Endodermal cell (in vitro differentiated cells): ENCODE measurements around the gene C3orf20. TPM values are rescaled to one million over a fixed set of nuclear protein-coding genes. Genes with fewer than 3 reads are reported as not detected.
A peak's percentile ranks its signal among the peaks of the same experiment; 100 is the strongest.

Experiments
- DNase-seq: peaks from one replicate; pipeline ENCODE4 v3.0.0-alpha.2; 2017
- H3K27ac ChIP-seq: 2 replicates; pipeline ENCODE4 v1.5.1; 2013; ENCODE audit warnings: mild to moderate bottlenecking, low read depth, low read length, moderate library complexity
- H3K27me3 ChIP-seq: 2 replicates; pipeline ENCODE4 v1.6.1; 2013; ENCODE audit warnings: mild to moderate bottlenecking, low read length, moderate library complexity; ENCODE audit not compliant: insufficient read depth, control insufficient read depth, poor library complexity, severe bottlenecking
- H3K36me3 ChIP-seq: 2 replicates; pipeline ENCODE4 v1.7.0; 2013; ENCODE audit warnings: mild to moderate bottlenecking, low read length, moderate library complexity; ENCODE audit not compliant: control insufficient read depth, insufficient read depth
- H3K4me1 ChIP-seq: one replicate; pipeline ENCODE4 v1.7.0; 2013; ENCODE audit warnings: low read length; ENCODE audit not compliant: control insufficient read depth, insufficient read depth
- H3K4me3 ChIP-seq: 2 replicates; pipeline ENCODE4 v1.5.1; 2013; ENCODE audit warnings: mild to moderate bottlenecking, low read length, moderate library complexity
- H3K9ac ChIP-seq: 2 replicates; pipeline ENCODE4 v1.6.1; 2013; ENCODE audit warnings: mild to moderate bottlenecking, low read length, moderate library complexity; ENCODE audit not compliant: poor library complexity, severe bottlenecking; ENCODE audit errors: extremely low read depth
- H3K9me3 ChIP-seq: 2 replicates; pipeline ENCODE4 v1.6.1; 2013; ENCODE audit warnings: mild to moderate bottlenecking, low read length, moderate library complexity; ENCODE audit not compliant: control insufficient read depth
- H3K27ac Mint-ChIP-seq: 2 replicates; pipeline ENCODE4 v1.8.0; 2020; ENCODE audit warnings: mixed read lengths
- H3K27me3 Mint-ChIP-seq: 2 replicates; pipeline ENCODE4 v1.8.0; 2021; ENCODE audit warnings: mild to moderate bottlenecking, mixed read lengths; ENCODE audit not compliant: insufficient read depth
- H3K36me3 Mint-ChIP-seq: 2 replicates; pipeline ENCODE4 v1.8.0; 2020; ENCODE audit warnings: low read depth, mixed read lengths
- H3K4me1 Mint-ChIP-seq: 2 replicates; pipeline ENCODE4 v1.8.0; 2020; ENCODE audit warnings: mixed read lengths
- H3K4me3 Mint-ChIP-seq: 2 replicates; pipeline ENCODE4 v1.8.0; 2020; ENCODE audit warnings: mild to moderate bottlenecking, moderate library complexity, mixed read lengths
- H3K9me3 Mint-ChIP-seq: 2 replicates; pipeline ENCODE4 v1.8.0; 2020; ENCODE audit warnings: mild to moderate bottlenecking, mixed read lengths
- WGBS, 2 experiments: methylation state at CpG; one replicate each; pipeline versions ENCODE4 v1.1.5 to v1.1.7; 2013; ENCODE audit warnings: missing lambda C conversion rate in 2 of 2, mixed read lengths in 1 of 2; ENCODE audit not compliant: insufficient coverage in 1 of 2, insufficient read length in 1 of 2; 5-methylcytosine and 5-hydroxymethylcytosine counted together
- total RNA-seq, 2 donors: library from RNA; stranded (reverse); fragmentation: NEBNext Ultra II Directional in 1 of 2; extraction: Animal tissue kit (Norgen Biotek cat#: 25700) in 1 of 2; gene quantifications; 2 replicates in 1 of 2; 3 replicates in 1 of 2; pipeline ENCODE4 v1.2.1, GENCODE V29; 2021
- TF ChIP-seq, protein P1 (sequence below): fragments of 200-600 bp; sonication (generic); conservative IDR thresholded peaks from 2 replicates; pipeline ENCODE4 v1.5.0; 2021; ENCODE audit warnings: antibody characterized with exemption, mild to moderate bottlenecking

The C3orf20 gene
- total RNA-seq, 2 donors from 2014 or later: not detected

DNA sequence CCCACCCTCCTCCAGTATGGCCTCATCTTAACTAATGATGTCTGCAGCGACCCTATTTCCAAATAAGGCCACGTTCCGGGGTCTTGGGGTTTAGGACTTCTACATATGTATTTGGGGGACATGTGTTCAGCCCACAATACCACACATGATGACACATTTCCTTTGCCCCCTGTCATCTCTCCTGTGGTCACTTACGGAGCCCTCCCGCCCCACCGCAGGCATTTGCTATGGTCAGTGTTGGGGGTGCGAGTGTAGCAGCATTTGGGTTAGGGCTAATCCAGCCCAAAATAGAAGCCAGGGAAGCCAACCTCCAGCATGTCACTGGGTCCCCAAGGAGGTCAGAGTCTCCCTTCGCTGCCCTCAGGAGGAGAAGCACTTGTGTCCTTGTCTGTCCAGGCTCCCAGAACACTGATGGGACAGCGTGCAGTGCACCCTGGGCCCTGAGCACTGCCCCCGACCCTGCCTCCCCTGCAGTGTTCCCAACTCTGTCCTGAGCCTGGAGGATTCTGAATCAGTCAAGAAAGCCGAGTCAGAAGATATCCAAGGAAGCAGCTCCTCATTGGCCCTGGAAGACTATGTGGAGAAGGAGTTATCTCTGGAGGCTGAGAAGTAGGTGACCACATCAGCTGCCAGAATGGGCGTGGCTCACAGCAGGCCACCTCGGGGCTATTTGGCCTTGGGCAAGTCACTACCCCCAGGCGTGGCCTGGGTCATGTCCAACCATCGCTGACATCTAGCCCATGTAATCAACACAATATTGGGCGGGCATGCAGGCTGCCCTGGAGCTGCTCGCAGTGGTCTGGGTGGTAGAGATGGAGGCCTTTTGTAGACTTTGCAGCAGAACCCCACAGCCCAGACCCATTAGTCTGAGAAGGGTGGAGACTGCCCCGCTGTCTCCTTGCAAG lies 96.9 kb downstream of the C3orf20 start:
- H3K9ac ChIP-seq: no peak overlapping the region
- no peak overlapping the region for H3K4me3 Mint-ChIP-seq
- H3K9me3 ChIP-seq: no peaks in the 10 kb centered on the region
- H3K27me3 Mint-ChIP-seq: no peaks in the 10 kb centered on the region
- no peaks in the 10 kb centered on the region for H3K4me1 Mint-ChIP-seq
- WGBS, 2 experiments: 86 to 90% methylated on average over 8 to 18 of the region's 18 CpGs
- H3K27ac ChIP-seq: no peak overlapping the region
- TF ChIP-seq, protein P1, sequence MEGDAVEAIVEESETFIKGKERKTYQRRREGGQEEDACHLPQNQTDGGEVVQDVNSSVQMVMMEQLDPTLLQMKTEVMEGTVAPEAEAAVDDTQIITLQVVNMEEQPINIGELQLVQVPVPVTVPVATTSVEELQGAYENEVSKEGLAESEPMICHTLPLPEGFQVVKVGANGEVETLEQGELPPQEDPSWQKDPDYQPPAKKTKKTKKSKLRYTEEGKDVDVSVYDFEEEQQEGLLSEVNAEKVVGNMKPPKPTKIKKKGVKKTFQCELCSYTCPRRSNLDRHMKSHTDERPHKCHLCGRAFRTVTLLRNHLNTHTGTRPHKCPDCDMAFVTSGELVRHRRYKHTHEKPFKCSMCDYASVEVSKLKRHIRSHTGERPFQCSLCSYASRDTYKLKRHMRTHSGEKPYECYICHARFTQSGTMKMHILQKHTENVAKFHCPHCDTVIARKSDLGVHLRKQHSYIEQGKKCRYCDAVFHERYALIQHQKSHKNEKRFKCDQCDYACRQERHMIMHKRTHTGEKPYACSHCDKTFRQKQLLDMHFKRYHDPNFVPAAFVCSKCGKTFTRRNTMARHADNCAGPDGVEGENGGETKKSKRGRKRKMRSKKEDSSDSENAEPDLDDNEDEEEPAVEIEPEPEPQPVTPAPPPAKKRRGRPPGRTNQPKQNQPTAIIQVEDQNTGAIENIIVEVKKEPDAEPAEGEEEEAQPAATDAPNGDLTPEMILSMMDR: no peak
- no peaks in the 10 kb centered on the region for H3K4me1 ChIP-seq
- DNase-seq: peak; percentile 35
- H3K4me3 ChIP-seq: no peak overlapping the region
- H3K27ac Mint-ChIP-seq: no peak overlapping the region
- no peaks in the 10 kb centered on the region for H3K9me3 Mint-ChIP-seq
- H3K36me3 ChIP-seq: no peaks in the 10 kb centered on the region
- no peaks in the 10 kb centered on the region for H3K27me3 ChIP-seq
- H3K36me3 Mint-ChIP-seq: no peaks in the 10 kb centered on the region

GRCh38 chr3:14772533-14773138 lies 97.7 kb downstream of the C3orf20 start:
- Histone ChIP-seq H3K4me1 (no peaks in the 10 kb centered on the region), H3K9ac (no peak overlapping the region), H3K27ac (no peak overlapping the region), H3K27me3 (no peaks in the 10 kb centered on the region), H3K36me3 (no peaks in the 10 kb centered on the region), H3K4me3 (no peak overlapping the region), H3K9me3 (no peaks in the 10 kb centered on the region)
- WGBS, 2 experiments: 94 to 95% methylated on average over 12 to 16 of the region's 16 CpGs
- DNase-seq: peak; percentile 36
- Mint-ChIP-seq H3K9me3 (no peaks in the 10 kb centered on the region), H3K4me1 (no peaks in the 10 kb centered on the region), H3K27me3 (no peaks in the 10 kb centered on the region), H3K4me3 (no peak overlapping the region), H3K36me3 (no peaks in the 10 kb centered on the region), H3K27ac (no peak overlapping the region)
- TF ChIP-seq, protein P1: no peak

GRCh38 chr3:14773281-14773680 lies 98.3 kb downstream of the C3orf20 start:
- Histone ChIP-seq H3K9me3 (no peaks in the 10 kb centered on the region), H3K9ac (no peak overlapping the region), H3K4me1 (no peaks in the 10 kb centered on the region), H3K27me3 (no peaks in the 10 kb centered on the region), H3K36me3 (no peaks in the 10 kb centered on the region), H3K27ac (no peak overlapping the region), H3K4me3 (no peak overlapping the region)
- Mint-ChIP-seq H3K27me3 (no peaks in the 10 kb centered on the region), H3K36me3 (no peaks in the 10 kb centered on the region), H3K4me1 (no peaks in the 10 kb centered on the region), H3K9me3 (no peaks in the 10 kb centered on the region), H3K27ac (no peak overlapping the region), H3K4me3 (no peak overlapping the region)
- DNase-seq: no peak
- TF ChIP-seq, protein P1: no peak
